ENCODE results near the gene TTC28. TPM values are rescaled to one million over a fixed set of nuclear protein-coding genes. Genes with fewer than 3 reads are reported as not detected.

TTC28 gene
- total RNA-seq, 3 donors from 2014 or later = 9.6 to 32.3 (median 13.2) TPM

DNA sequence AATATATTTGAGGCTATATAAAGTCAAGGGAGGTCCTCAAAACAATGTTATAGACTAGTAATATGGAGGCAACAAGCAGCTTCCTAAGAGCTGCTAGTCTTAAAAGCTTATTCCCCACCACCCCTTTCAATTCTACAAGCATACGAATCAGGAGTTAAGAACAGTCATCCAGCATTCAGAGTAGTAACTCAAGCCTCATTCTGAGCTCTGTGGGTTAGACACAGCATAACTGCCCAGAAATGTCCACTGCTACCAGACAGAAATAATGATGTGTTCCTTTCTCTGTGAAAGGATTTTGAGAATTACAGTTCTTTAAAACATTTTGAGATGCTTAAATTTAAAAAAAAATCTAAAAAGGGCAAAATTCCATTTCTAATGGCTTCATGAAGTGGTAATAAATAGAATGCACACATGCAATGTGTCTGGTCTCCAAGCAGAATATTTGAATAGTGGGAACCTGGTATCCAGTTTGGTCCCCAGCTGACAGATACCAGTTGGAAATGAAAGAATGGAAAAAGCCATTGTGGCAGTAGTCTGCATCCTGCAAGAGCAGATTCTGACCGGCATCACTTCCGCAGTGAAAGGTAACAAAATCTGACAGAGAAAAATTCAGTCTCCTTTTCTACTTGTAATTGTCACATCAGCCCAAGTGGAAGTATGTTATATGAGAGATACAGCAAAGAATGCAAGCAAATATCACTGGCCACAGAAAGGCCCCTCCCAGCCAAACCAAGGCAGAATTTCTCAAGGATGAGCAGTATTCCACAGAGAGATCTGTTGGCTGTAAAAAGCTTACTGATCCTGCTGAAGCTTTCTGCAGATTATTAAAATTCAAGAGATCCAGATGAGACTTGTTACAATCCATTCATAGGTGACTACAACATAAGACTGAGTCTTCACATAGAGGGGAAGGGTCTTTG lies 449.8 kb downstream of the TTC28 start:
- no peaks in the 10 kb centered on the region for H3K36me3 ChIP-seq (ENCODE audit: low read depth)
- H3K4me1 ChIP-seq (ENCODE audit: low read depth) = no peaks in the 10 kb centered on the region
- no peaks in the 10 kb centered on the region for H3K9me3 ChIP-seq
- ATAC-seq (no peak), DNase-seq (no peak)
- TF ChIP-seq, protein P1, sequence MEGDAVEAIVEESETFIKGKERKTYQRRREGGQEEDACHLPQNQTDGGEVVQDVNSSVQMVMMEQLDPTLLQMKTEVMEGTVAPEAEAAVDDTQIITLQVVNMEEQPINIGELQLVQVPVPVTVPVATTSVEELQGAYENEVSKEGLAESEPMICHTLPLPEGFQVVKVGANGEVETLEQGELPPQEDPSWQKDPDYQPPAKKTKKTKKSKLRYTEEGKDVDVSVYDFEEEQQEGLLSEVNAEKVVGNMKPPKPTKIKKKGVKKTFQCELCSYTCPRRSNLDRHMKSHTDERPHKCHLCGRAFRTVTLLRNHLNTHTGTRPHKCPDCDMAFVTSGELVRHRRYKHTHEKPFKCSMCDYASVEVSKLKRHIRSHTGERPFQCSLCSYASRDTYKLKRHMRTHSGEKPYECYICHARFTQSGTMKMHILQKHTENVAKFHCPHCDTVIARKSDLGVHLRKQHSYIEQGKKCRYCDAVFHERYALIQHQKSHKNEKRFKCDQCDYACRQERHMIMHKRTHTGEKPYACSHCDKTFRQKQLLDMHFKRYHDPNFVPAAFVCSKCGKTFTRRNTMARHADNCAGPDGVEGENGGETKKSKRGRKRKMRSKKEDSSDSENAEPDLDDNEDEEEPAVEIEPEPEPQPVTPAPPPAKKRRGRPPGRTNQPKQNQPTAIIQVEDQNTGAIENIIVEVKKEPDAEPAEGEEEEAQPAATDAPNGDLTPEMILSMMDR (IDR thresholded peaks at IDR 0.05) = no peak
- intact Hi-C loops (cut with DNase I, micrococcal nuclease) = no loop called here
- H3K4me3 ChIP-seq = no peak overlapping the region

DNA sequence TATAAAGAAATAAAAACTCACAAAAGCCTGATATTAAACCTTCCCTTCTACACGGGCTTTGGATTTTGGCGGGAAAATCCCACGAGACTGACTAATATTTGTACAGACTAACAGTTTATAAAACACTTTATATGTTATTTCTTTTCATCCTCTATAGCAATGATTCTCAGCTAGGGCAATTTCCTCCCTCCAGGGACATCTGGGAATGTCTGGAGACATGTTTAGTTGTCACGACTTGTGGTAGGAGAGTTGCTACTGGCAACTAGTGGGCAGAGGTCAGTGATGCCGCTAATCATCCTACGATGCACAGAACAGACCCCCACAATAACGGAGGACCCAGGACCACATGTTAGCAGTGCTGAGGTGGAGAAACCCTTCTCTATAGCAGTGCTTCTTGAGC lies 455.8 kb downstream of the TTC28 start:
- ATAC-seq (no peak), DNase-seq (no peak)

DNA sequence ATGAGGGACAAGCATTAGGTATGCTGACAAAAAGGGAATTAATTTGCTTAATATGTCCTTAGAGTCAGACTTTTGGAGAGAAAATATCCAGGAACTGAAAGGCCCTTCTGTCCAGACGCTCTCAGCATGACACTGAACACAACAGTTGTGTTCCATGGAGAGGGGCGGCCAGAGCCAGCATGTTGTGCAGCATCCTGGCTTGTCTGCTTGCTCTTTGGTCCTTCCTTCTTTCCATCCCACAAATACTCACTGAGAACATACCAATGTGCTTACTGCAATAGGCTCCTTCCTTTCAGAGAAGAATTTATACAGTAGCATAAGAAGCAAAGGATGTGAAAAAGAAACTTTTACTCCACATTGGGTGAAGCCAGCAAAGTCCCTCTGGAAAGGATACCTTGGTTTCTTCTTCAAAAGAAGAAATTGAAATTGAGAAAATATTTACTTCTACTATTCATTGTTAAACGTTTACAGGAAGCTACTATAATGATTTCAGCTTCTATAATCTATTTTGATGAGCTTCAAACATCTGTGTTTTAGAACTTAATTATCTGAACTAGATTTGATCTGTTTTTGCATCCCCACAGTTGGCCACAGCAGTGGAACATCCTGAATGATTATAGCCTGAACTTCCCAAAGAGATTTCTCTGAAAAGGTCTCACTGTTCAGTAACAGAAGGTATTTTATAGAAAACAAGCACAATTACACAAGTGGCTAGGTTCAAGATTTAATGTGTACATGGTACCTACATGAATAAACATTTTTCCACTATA lies 456.5 kb downstream of the TTC28 start:
- Histone ChIP-seq H3K4me3 (no peak overlapping the region), H3K36me3 (ENCODE audit: low read depth) (no peaks in the 10 kb centered on the region), H3K4me1 (ENCODE audit: low read depth) (no peaks in the 10 kb centered on the region), H3K9me3 (no peaks in the 10 kb centered on the region)
- intact Hi-C loops (cut with DNase I, micrococcal nuclease) = no loop called here
- TF ChIP-seq, protein P1 (IDR thresholded peaks at IDR 0.05) = no peak
- DNase-seq = no peak
- ATAC-seq = no peak

More for the DNA sequence above, 455.8 kb downstream of the TTC28 start:
- no peaks in the 10 kb centered on the region for H3K9me3 ChIP-seq
- TF ChIP-seq, protein P1 (IDR thresholded peaks at IDR 0.05) = no peak
- intact Hi-C loops (cut with DNase I, micrococcal nuclease) = no loop called here
- H3K4me3 ChIP-seq = no peak overlapping the region
- no peaks in the 10 kb centered on the region for H3K4me1 ChIP-seq (ENCODE audit: low read depth)
- no peaks in the 10 kb centered on the region for H3K36me3 ChIP-seq (ENCODE audit: low read depth)

DNA sequence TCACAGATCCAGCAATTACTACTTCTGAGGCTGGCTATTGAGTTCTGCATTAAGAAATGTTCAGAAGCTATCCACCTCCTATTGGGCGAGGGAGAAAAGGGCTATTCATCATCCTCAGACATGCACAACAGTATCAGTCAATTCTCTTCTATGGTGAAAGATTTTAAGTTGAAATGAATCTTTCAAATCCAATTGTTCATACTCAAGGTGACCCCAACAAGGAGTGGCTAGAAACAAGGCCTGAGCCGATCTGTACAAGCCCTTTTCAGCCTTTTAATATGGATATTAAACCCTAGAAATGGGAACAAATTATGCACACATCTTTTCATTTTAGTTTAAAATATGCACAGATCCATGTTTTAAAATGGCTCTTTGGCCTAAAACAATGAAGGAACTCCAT lies 457.1 kb downstream of the TTC28 start:
- TF ChIP-seq, protein P1 (IDR thresholded peaks at IDR 0.05) = no peak
- DNase-seq (no peak), ATAC-seq (no peak)
- no peaks in the 10 kb centered on the region for H3K36me3 ChIP-seq (ENCODE audit: low read depth)
- intact Hi-C loops (cut with DNase I, micrococcal nuclease) = no loop called here
- H3K4me3 ChIP-seq = no peak overlapping the region
- H3K4me1 ChIP-seq (ENCODE audit: low read depth) = no peaks in the 10 kb centered on the region
- H3K9me3 ChIP-seq = no peaks in the 10 kb centered on the region

DNA sequence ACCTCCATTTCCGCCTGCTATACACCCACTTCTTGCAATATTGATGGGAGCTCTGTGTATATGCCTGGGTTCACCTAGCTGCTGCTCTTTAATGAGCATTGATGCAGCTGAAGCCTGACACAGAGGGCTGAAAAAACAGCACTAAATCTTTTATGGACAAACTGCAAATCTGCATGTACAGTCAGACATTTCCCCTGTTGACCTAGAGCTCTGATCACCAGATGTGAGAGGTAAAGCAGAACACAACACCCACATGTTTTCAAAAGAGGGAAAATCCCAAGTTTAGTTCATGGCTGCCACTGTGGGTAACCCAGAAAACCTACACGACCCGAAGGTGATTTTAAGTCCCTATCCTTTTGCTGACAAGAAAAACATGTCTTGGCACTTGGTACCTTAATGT lies 457.6 kb downstream of the TTC28 start:
- ATAC-seq = no peak
- Histone ChIP-seq H3K4me3 (no peak overlapping the region), H3K9me3 (no peaks in the 10 kb centered on the region), H3K4me1 (ENCODE audit: low read depth) (no peaks in the 10 kb centered on the region), H3K36me3 (ENCODE audit: low read depth) (no peaks in the 10 kb centered on the region)
- DNase-seq = no peak
- TF ChIP-seq, protein P1 (IDR thresholded peaks at IDR 0.05) = no peak
- intact Hi-C loops (cut with DNase I, micrococcal nuclease) = no loop called here

All from mucosa of descending colon (tissue), 3 donors.